Colonic mucosa (tissue), 4 donors: ENCODE measurements around the gene ARFGEF3. TPM values are rescaled to one million over a fixed set of nuclear protein-coding genes. Genes with fewer than 3 reads are reported as not detected.

ENCODE experiments used
- DNase-seq: peaks from one replicate; pipeline ENCODE4 v3.0.0-alpha.2; 2020
- H3K27ac ChIP-seq: fragments of 200-600 bp; one replicate; pipeline ENCODE4 v1.8.0; 2021
- H3K27me3 ChIP-seq: fragments of 200-600 bp; one replicate; pipeline ENCODE4 v1.8.0; 2021
- H3K36me3 ChIP-seq: fragments of 200-600 bp; one replicate; pipeline ENCODE4 v1.8.0; 2021
- H3K4me1 ChIP-seq: fragments of 200-600 bp; one replicate; pipeline ENCODE4 v1.8.0; 2021; ENCODE audit warnings: mild to moderate bottlenecking
- H3K4me3 ChIP-seq: fragments of 200-600 bp; one replicate; pipeline ENCODE4 v1.8.0; 2021
- H3K9ac ChIP-seq, 2 donors: one replicate each; pipeline ENCODE4 v1.7.0; 2013; ENCODE audit warnings: control low read depth in 2 of 2, low read depth in 2 of 2, low read length in 2 of 2
- H3K9me3 ChIP-seq: fragments of 200-600 bp; one replicate; pipeline ENCODE4 v1.8.0; 2021
- intact Hi-C: fragments of 100-400 bp; cut with DNase I; formaldehyde crosslinking; loops from one replicate; pipeline ENCODE4 v1.14.1; 2022
- total RNA-seq, 2 donors: library from RNA; stranded (reverse); fragmentation: NEBNext Ultra II Directional in 1 of 2; extraction: Animal tissue kit (Norgen Biotek cat#: 25700) in 1 of 2; gene quantifications; one replicate each; pipeline ENCODE4 v1.2.1, GENCODE V29; 2021
- TF ChIP-seq, protein P1 (sequence below): fragments of 200-600 bp; IDR thresholded peaks from one replicate; pipeline ENCODE4 v1.8.0; 2022; ENCODE audit warnings: antibody characterized with exemption, mild to moderate bottlenecking
- donor health status: healthy.
- donor health status: DM: no; HTN: no; CAD: no.
- donor health status: DM: no; HTN: no; CAD: no.

ARFGEF3 gene
- total RNA-seq, 2 donors from 2014 or later: 22.2 to 23.8 TPM

DNA sequence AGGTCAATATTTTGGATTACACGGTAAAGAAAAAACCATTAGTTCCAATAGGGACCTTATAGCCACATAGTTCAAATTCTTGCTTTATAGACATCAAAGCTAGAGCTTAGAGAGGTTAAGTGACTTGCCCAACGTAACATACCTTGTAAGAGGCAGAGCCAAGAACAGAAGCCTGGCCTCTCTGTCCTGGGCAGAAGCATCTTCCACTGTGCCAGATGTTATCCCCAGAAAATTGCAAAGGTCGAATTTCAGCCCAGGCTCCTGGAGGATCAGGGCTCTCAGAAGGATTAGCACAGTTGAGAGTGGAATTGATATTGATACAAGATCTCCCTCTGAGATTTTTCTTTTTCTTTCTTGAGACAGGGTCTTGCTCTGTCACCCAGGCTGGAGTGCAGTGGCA, 222.0 kb downstream of the ARFGEF3 start:
- no peak for DNase-seq
- intact Hi-C loops: no loop called here

DNA sequence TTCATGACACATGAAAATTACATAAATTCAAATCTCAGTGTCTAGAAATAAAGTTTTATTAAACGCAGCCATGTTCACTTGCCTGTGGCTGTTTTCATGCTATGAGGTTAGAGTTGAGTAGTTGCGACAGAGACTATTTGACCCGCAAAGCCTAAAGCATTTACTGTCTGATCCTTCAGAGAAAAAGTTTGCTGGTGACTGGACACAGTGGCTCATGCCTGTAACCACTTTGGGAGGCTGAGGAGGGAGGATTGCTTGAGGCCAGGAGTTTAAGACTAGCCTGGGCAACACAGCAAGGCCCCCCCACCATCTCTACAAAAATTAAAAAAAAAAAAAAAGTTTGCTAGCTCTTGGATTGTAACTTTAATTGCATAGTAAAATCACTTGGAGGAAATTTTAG, 225.2 kb downstream of the ARFGEF3 start:
- TF ChIP-seq, protein P1, sequence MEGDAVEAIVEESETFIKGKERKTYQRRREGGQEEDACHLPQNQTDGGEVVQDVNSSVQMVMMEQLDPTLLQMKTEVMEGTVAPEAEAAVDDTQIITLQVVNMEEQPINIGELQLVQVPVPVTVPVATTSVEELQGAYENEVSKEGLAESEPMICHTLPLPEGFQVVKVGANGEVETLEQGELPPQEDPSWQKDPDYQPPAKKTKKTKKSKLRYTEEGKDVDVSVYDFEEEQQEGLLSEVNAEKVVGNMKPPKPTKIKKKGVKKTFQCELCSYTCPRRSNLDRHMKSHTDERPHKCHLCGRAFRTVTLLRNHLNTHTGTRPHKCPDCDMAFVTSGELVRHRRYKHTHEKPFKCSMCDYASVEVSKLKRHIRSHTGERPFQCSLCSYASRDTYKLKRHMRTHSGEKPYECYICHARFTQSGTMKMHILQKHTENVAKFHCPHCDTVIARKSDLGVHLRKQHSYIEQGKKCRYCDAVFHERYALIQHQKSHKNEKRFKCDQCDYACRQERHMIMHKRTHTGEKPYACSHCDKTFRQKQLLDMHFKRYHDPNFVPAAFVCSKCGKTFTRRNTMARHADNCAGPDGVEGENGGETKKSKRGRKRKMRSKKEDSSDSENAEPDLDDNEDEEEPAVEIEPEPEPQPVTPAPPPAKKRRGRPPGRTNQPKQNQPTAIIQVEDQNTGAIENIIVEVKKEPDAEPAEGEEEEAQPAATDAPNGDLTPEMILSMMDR: no peak
- no peaks in the 10 kb centered on the region for H3K27me3 ChIP-seq
- H3K36me3 ChIP-seq: no peaks in the 10 kb centered on the region
- H3K9ac ChIP-seq: no peak overlapping the region
- no peak overlapping the region for H3K27ac ChIP-seq
- intact Hi-C loops: no loop called here
- no peak overlapping the region for H3K4me3 ChIP-seq
- no peak for DNase-seq
- no peaks in the 10 kb centered on the region for H3K4me1 ChIP-seq
- H3K9me3 ChIP-seq: no peaks in the 10 kb centered on the region

More for the DNA sequence above, 222.0 kb downstream of the ARFGEF3 start:
- Histone ChIP-seq H3K27me3 (no peaks in the 10 kb centered on the region), H3K36me3 (no peaks in the 10 kb centered on the region), H3K9me3 (no peaks in the 10 kb centered on the region), H3K4me1 (no peaks in the 10 kb centered on the region), H3K4me3 (no peak overlapping the region), H3K27ac (no peak overlapping the region), H3K9ac (no peak overlapping the region)
- TF ChIP-seq, protein P1: no peak

DNA sequence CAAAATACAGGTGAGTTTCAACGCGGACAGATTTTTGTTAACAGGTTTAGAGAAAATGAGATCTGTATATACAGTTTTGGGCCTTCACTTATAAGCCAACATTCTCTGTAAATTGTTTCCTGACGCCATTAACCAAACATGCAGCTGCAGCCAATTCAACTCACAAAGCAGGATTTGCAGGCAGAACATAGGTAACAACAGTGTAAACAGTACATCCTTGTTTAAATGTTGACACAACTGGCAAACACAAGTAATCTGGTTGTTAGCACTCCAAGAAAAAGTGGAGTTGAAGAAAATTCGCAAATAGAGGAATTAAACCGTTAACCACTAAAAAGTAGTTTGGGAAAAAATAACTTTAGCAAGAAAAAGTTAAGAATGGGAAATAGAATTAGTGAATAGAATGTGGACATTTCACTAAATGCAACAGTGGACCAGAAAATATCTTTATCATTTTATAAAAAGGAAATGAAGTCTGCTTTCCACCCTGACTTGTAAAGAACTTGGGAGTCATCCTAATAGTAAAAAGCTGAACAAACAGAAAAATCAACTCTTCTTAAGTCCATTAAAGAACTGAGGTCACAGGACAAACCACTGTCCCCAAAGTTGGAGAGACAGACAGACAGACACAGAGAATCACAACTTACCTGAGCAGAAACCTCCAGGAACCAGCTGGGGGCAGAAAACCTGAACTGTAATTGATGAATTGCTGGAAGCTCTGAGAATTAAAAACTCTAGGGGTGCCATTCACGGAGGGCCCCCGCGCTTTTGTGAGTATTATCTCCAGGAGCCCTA, 226.0 kb downstream of the ARFGEF3 start:
- no peak overlapping the region for H3K27ac ChIP-seq
- H3K9me3 ChIP-seq: no peaks in the 10 kb centered on the region
- DNase-seq: no peak
- no peaks in the 10 kb centered on the region for H3K4me1 ChIP-seq
- H3K27me3 ChIP-seq: no peaks in the 10 kb centered on the region
- intact Hi-C loops: no loop called here
- no peak overlapping the region for H3K4me3 ChIP-seq
- TF ChIP-seq, protein P1: no peak
- H3K36me3 ChIP-seq: no peaks in the 10 kb centered on the region
- no peak overlapping the region for H3K9ac ChIP-seq

DNA sequence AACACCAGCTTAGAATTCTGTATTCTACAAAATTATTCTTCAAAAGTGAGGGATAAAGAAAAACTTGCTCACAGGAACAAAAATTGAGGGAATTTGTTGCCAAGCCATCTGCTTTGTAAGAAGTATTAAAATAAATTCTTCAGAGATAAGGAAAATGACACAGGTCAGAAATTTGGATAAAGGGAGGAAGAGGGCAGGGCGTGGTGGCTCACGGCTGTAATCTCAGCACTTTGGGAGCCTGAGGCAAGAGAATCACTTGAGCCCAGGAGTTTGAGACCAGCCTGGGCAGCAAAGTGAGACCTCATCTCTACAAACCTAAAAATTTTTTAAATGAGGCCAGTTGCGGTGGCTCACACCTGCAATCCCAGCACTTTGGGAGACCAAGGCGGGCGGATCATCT, 227.8 kb downstream of the ARFGEF3 start:
- TF ChIP-seq, protein P1: no peak
- no peak overlapping the region for H3K4me3 ChIP-seq
- H3K9me3 ChIP-seq: no peaks in the 10 kb centered on the region
- no peaks in the 10 kb centered on the region for H3K4me1 ChIP-seq
- H3K9ac ChIP-seq: no peak overlapping the region
- DNase-seq: no peak
- H3K27me3 ChIP-seq: no peaks in the 10 kb centered on the region
- intact Hi-C loops: no loop called here
- H3K27ac ChIP-seq: no peak overlapping the region
- no peaks in the 10 kb centered on the region for H3K36me3 ChIP-seq

Other genes starting within 250 kb of the ARFGEF3 start
- gene PERP, start 54.5 kb upstream of the ARFGEF3 start, total RNA-seq: 10 to 100 TPM; 64.6 to 78.4 TPM
- not detected for gene PBOV1, start 56.6 kb downstream of the ARFGEF3 start, total RNA-seq
- under 1 TPM in 1 of 2 donors, not detected in 1; 0.29 TPM for gene SMIM28, start 216.0 kb downstream of the ARFGEF3 start, total RNA-seq
- 10 to 100 TPM; 82.3 to 93.6 TPM for gene HEBP2, start 242.3 kb downstream of the ARFGEF3 start, total RNA-seq